ENCODE data around the gene SCAMP2. TPM values are rescaled to one million over a fixed set of nuclear protein-coding genes. Genes with fewer than 3 reads are reported as not detected.

The SCAMP2 gene
- total and polyA plus RNA-seq, 2 of the 13 experiments (the other 11 are each of a cell fraction or from before 2014, with no cell fraction given): 34.8 to 121 TPM

GRCh38 chr15:74842581-74843444 is 30.4 kb downstream of the SCAMP2 start, which contains the start of gene ULK3 (continued):
- TF ChIP-seq PTBP1 (IDR thresholded peaks at IDR 0.05; ENCODE audit: low read depth, low read length, poor library complexity, severe bottlenecking): no peak
- no peak for TF ChIP-seq PHF20 (CRISPR knock-in tag; IDR thresholded peaks at IDR 0.05)
- no peak for TF ChIP-seq ZBTB49 (CRISPR knock-in tag; IDR thresholded peaks at IDR 0.05; ENCODE audit: borderline replicate concordance)
- peak; percentile 53 for TF ChIP-seq NR0B2 (CRISPR knock-in tag; IDR thresholded peaks at IDR 0.05)
- TF ChIP-seq ZNF558 (CRISPR knock-in tag; IDR thresholded peaks at IDR 0.05; ENCODE audit: borderline replicate concordance): no peak
- TF ChIP-seq ZNF263 (CRISPR knock-in tag; IDR thresholded peaks at IDR 0.05): peak; percentile 98
- TF ChIP-seq ZNF562 (CRISPR knock-in tag; IDR thresholded peaks at IDR 0.05; ENCODE audit: borderline replicate concordance): no peak
- no peak for TF ChIP-seq FOXM1 (CRISPR knock-in tag; IDR thresholded peaks at IDR 0.05)
- peak; percentile 78; the same call in 1 of the 2 replicates for TF ChIP-seq ZNF800 (CRISPR knock-in tag; IDR thresholded peaks at IDR 0.05)
- no peak for TF ChIP-seq GTF3A (CRISPR knock-in tag; conservative IDR thresholded peaks at IDR 0.05)
- no peak for TF ChIP-seq HNF4A (CRISPR knock-in tag; IDR thresholded peaks at IDR 0.05)
- TF ChIP-seq SKI (IDR thresholded peaks at IDR 0.05; ENCODE audit: partially characterized antibody): peak; percentile 52
- no peak for TF ChIP-seq FOXO4 (CRISPR knock-in tag; conservative IDR thresholded peaks at IDR 0.05)
- peak; percentile 35; the same call in 1 of the 2 replicates for TF ChIP-seq MEIS2 (CRISPR knock-in tag; IDR thresholded peaks at IDR 0.05)
- no peak for TF ChIP-seq ZNF484 (CRISPR knock-in tag; IDR thresholded peaks at IDR 0.05; ENCODE audit: borderline replicate concordance, low read depth)
- no peak for TF ChIP-seq REL (CRISPR knock-in tag; conservative IDR thresholded peaks at IDR 0.05)

All from HepG2 (cell line).